ENCODE results near the gene GFER.
"Not testable (repeated sequence)": the region's sequence is repeated elsewhere in the genome, so short reads cannot be mapped to it uniquely, and the experiment has no call there.

Gene GFER

DNA sequence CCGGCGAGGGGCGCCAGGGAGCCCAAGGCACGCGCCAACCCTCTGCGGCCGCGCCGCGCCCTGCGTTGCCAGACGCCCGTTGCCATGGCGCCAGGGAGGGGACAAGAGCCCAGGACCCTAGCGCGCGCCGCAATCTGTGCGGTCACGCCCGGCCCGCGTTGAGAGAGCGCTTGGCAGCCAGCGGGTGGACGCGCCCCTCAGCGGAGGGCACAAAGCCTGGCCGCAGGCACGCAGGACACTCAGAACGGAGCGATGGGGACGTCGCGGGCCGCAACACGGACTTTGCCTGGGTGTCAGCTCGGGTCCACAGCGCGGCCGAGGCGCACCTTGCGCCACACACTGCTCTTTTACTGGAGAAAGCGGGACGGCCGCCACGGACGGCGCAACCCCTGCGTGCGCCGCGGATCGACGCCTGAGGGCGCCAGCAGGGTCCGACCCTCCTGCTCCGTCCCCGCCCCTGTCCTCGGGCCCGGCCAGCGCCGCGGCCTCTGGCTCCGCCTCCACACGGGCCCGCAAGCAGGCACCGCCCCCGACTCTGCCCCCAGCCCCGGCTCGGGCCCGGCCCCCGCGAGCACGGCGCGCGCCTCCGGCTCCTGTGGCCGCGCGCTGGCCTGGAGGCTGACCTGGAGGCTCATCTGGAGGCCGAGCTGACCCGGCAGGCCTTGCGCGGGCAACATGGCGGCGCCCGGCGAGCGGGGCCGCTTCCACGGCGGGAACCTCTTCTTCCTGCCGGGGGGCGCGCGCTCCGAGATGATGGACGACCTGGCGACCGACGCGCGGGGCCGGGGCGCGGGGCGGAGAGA lies at the start of gene GFER:
GFER (plus strand) TSS at position 650 of the 803 bp plus-strand sequence; CDS start at position 676, 26 bp downstream.
- peak; percentile 70 to 73 for DNase-seq (ENCODE audit: low read depth in 2 of 2)

DNA sequence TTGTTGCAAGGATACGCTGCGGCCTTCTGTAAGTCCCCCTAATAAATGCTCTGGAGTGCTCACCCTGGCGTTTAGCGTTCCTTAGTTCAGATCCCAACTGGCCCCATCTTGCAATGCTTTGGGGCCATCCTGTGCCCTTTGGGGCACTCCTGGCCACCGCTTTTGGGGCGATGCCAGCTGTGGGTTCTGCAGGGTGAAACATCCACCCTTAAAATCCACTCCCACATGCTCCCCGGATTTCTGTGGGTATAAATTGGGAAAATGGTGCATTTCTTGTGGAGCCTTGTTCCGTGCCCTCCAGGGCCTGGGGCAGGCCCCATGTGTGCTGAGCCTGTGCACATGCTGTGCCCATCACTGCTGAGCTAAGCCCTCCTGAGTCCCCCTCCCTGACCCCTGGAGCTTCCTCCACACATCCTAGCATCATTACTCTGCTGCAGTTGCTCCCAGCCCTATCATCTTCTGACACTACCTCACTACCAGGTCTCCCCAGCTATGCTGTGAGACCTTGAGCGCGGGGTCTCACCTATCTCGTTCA lies 47.0 kb upstream of the GFER start:
- DNase-seq (ENCODE audit: low read depth in 2 of 2) = no peak

DNA sequence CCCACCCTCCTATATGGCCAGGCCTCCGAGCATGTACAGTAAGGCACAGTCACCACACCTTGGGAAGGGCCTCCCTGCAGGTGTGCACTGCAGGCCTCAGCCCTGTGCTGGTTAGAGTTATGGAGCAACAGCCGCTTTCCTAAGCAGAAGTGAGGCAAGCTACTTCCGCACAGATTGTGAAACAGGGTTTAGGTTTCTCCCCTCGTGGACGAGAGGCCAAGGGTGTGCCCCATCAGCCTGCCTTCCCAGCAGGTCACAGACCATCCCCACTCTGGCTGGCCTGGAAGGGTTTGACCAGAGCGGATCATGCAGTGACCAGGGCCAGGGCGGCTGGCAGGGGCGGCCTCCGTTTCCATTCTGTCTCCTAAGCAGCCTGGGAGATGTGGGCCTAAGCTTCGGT lies 45.7 kb upstream of the GFER start:
- DNase-seq (ENCODE audit: low read depth in 2 of 2) = no peak

DNA sequence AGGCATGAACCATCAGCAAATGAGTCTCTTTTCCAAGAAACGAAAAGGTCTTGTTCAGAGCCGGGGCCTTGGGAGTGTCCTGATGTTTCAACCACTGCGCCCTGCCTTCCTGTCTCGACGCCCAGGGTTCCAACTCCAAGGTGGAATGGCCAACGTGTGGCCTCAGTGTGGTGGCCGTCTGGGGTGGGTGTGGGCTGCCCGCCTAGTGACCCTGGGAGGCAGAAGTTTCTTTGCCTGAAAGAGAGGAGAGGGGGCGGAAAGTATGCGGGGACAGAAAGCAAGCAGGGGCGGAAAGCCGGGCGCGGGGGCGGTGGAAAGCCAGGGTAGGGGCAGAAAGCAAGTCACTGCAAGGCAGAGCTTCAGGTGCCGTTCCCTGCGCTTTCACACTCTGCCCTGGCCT lies 45.1 kb upstream of the GFER start:
- no peak for DNase-seq (ENCODE audit: low read depth in 2 of 2)

DNA sequence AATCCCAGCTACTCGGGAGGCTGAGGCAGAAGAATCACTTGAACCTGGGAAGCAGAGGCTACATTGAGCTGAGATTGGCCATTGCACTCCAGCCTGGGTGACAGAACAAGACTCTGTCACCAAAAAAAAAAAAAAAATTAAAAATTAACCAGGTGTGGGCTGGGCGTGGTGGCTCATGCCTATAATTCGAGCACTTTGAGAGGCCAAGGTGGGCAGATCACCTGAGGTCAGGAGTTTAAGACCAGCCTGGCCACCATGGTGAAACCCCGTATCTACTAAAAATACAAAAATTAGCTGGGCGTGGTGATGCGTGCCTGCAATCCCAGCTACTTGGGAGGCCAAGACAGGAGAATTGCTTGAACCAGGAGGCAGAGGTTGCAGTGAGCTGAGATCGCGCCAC lies 44.2 kb upstream of the GFER start:
- not testable (repeated sequence) for DNase-seq (ENCODE audit: low read depth in 2 of 2)

DNA sequence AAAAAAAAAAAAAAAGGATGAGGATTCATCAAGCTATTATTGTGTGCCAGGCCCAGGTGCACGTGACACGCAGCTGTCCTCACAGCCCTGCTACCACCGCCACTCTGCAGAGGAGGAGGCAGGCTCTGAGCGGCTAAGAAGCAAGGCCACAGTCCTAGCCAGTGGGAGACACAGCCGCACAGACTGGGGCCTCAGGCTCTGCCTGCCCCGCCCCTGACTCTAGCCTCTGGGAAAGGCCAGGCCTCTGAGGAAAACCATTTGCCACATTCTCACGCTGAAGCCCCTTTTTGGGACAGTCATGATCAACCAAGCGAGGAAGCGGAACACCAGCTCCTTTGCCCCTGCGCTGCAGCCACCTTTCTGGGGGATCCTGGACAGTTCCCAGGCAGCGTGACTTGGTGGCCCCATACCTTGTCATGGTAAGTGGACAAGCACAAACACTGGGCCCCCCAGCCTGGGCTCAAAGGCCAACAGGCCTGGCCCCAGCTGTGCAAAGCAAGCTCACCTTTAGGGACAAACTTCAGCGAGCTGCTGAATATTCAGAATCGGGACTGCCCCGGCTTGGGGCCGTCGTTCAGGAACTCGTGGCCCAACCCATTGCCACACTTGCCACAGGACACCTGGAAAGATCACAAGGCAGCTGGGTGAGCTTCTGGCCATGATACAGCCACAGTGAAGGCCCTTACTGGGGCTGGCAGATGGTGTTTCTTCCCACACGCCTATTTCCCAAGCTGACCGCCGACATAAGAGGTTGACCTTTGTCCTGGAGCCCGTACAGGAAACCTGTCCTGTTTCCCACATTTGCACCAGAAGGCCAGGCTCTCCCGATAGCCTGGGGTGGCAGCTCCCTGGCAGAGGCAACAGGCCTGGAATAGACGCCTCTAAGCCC lies 43.5 kb upstream of the GFER start:
- no peak for DNase-seq (ENCODE audit: low read depth in 2 of 2)

DNA sequence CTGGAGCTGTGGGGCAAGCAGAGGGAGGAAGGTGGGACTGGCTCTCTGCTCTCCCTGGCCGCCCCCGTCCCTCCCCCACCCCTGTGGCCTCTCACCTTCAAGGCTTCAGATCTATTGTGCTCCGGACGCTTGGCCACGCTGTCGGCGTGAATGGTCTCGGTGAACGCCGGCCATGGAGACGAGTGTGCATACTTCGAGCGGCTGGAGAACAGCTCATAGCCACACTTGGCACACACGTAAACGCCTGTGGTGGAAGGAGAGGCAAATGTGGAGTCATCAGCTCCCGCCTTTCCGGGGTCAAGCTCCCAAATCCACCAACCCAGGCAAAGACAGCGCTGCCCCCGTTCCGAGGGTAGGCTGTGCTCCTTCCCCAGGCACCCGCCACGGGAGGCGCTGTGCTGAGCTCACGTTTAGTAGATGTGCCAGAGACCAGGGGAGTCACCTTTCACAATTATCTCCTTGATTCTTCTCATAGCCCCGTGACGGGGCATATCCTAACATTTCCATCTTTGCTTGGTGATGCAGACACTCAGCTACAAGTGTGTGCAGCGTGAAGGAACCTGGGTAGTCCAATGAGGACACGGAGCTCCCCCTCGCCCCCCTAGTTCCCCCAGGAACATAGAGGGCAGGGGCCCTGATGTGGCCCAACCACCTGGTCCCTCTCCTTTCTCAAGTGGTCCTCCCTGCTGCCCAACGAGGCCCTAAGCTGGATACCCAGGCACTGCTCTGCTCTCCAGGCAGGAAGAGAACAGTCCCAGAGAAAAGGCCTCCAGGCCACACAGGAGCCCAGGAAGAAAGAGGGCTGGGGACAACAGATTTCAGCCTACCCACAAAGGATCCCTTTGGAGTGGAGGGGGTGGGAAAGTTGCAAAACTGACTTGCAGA lies 42.6 kb upstream of the GFER start:
- DNase-seq (ENCODE audit: low read depth in 2 of 2) = no peak

DNA sequence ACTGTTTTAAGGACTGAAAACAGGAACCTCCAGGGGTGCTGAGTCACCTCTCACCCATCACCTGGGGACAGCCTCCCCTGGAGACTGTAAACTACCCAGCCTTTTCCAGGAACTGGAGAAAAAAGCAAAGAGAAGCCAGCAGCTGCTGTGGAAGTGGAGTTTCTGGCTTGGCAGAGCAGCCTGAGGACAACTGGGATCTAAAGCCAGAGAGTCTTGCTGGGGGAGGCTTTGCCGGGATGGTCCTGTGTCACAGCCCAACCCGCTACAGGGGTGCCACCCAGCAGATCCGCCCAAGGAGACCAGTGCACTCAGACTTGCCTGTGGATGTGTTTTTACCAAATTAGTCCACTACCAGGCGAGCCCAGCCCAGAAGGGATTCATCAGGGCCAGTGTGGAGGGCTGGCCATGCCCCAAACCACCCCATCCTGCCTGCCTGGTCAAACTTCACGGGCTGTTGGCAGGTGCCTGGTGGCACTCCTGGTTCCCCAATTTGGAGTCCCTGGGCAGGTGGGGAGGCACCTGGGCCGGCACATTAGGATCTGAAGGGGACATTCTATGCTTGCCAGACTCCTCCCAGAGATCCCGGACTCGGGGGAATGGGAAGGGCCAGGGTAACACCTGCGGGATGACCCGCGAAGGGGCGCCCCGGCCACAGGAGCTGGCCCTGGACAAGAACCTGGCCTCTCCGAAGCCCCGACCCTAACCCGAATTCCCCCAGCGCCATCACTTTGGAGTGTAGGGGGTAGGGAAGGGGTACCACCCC lies 41.8 kb upstream of the GFER start:
- no peak for DNase-seq (ENCODE audit: low read depth in 2 of 2)

DNA sequence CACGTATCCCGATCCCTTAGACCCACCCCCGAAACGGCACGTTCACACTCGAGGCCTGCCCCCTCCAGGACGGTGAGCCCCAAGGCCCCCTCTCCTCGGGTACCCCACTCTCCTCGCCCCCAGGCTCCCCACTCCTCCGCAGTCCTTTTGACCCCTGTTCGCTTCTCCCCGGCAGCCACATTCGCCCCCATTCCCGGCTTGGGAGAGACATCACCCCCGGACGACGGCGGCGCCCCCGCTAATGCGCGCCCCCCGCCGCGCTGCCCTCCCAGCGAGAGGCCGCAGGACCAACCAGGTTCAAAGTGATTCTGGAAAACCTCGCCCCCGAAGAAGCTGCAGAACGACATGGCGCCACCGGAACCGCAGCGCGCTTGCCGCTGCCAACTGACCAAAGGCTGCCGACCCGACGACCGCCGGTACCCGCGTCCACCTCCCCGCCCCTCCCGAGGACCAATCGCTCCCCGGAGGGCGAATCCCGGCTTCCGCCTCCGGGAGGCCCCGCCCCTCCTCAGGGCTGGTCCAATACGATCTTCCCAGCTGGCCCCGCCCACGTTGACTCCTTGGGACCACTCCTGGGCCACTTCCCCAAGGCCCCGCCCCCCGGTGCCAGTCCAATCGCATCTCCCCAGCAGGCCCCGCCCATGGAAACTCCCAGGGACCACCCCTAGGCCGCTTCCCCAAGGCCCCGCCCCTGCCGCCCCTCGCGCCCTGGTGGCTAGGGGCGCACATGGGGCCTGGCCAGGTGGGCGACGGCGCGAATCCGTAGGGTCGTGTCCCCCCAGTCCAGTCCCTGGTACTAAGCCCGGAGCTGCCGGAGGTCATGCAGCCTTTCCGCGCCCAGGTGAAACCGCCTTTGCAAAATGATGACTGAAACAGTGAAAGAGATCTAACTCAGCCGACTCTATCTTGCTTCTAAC lies 40.9 kb upstream of the GFER start, which contains the start of gene MSRB1:
MSRB1 (minus strand) TSS at position 390 of the 917 bp plus-strand sequence; CDS start at position 347, 43 bp downstream.
- peak; percentile 90 to 93 for DNase-seq (ENCODE audit: low read depth in 2 of 2)

DNA sequence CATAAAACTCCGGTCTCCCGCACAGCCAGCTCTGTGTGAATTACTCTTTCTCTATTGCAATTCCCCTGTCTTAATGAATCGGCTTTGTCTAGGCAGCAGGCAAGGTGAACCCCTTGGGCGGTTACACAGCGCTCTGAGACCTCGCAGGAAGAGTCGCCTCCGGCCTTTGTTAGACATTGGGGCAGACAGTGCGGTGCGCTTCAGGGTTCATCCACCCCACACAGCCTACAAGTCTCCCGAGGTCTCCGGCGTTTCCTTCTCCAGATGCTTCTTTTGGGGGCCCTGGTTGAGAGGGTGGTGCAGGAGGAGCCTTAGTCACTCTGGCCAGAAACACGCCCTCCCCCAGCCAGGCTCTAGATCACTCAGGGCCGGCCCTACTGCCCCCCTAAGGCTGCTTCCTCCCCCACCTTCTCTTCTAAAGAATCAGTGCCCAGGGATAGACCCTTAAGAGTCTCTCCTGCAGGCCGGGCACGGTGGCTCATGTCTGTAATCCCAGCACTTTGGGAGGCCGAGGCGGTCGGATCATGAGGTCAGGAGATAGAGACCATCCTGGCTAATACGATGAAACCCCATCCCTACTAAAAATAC lies 39.3 kb upstream of the GFER start:
- no peak for DNase-seq (ENCODE audit: low read depth in 2 of 2)

DNA sequence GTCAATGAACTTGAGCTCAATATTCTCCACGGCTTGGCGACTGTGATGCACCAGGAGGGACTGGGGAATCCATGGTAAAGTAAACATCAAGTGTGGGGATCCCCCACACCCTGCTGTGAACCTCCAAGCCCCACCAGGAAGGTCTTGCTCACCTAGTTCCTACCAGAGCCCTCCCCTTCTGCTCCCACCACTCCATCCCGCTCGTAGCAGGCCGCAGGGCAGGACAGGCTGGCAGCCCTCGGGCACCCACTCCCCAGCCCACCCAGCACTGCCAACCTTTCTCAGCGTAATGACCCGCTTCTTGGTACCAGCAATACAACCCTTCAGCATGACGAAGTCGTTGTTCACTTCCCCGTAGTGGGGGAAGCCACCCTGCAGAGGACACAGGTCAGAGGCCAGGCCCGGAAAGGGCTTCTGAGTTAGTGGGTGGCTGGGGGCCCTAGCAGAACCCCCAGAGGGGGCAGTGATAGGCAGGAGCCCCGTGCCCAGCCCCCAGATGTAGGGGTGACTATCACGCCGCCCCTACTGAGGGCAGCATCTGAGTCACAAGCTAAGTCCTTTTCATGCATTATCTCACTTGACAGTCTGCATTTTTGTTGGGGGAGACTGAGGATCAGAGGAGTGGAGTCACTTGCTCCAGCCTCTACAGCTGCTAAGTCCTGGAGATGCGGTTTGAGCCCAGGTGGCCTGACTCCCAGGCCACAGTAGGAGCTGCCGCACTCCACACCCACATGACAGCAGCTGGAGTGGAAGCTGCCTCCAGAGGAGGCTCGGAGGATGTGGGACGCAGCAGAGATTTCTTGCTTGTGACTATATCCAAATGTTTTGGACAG lies 38.2 kb upstream of the GFER start:
- no peak for DNase-seq (ENCODE audit: low read depth in 2 of 2)

DNA sequence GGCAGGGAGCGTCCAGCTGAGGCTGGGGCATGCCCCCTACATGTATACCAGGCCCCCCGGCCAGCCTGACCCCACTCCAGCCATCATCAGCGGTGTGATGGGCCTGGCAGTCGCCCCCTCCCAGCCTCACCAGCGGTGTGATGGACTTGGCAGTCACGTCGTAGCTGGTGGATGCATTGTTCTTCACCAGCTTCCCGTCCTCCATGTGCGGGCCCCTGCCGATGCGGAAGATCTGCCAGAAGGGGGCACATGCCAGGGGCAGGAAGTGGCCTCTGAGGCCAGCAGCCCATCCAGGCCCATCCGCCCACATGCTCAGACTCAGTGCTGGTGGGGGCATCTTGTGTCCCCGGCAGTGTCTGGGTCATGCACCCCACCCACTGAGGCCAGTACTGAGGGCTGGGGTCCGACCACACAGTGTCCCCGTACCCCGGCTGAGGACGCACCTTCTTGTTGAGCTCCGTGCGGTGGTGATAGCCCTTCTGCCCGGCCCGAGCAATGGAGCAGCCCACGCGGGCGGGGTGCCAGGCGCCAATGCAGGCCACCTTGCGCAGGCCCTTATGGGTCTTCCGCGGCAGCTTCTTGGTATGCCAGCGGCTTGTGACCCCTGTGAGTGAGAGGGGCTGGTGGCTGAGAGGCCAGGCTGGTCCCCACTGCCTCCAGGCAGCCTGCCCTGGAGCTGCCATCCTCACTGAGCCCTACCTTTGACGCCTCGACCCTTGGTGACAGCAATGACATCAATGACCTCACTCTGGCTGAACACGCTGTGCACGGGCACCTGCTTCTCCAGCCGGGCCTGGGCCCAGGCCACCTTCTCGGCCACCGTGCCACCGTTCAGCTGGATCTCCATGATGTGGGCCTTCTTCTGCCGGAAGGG lies 37.3 kb upstream of the GFER start:
- no peak for DNase-seq (ENCODE audit: low read depth in 2 of 2)

DNA sequence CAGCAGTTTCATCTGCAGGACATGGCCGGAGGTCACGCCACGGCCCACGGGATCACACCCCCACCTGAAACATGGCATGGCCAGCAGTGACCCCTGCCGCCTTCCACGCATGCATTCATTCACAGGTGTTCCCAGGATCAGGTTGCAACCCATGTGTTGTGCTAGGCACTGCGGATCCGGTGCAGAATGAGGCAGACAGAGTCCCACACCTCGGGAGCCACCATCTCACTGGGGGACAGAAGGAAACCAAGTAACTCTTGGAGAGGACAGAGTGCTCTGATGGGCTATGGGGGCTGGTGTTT lies 36.7 kb upstream of the GFER start:
- DNase-seq (ENCODE audit: low read depth in 2 of 2) = no peak

DNA sequence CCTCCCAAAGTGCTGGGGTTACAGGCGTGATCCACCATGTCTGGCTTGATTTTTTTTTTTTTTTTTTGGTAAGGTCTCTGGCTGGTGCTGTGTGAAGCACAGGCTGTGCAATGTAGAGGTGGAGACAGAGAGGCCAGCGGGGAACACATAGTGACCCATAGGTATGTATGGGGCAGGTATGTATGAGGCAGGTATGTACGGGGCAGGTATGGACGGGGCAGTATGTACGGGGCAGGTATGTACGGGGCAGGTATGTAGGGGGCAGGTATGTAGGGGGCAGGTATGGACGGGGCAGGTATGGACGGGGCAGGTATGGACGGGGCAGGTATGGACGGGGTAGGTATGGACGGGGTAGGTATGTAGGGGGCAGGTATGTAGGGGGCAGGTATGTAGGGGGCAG lies 34.5 kb upstream of the GFER start:
- DNase-seq (ENCODE audit: low read depth in 2 of 2) = no peak

DNA sequence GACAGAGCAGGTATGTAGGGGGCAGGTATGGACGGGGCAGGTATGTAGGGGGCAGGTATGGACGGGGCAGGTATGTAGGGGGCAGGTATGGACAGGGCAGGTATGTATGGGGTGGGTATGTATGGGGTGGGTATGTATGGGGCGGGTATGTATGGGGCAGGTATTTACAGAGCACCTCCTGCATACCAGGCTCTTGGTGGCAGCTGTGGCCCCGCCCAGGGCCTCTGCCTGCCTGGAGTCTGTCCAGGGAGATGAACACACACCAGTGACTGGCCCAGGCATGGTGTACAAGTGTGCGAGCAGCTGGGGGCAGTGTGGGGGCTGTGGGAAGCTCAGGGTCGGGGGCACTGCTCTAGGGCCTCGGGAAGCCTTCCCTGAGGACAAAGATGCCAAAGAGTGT lies 33.9 kb upstream of the GFER start:
- no peak for DNase-seq (ENCODE audit: low read depth in 2 of 2)

DNA sequence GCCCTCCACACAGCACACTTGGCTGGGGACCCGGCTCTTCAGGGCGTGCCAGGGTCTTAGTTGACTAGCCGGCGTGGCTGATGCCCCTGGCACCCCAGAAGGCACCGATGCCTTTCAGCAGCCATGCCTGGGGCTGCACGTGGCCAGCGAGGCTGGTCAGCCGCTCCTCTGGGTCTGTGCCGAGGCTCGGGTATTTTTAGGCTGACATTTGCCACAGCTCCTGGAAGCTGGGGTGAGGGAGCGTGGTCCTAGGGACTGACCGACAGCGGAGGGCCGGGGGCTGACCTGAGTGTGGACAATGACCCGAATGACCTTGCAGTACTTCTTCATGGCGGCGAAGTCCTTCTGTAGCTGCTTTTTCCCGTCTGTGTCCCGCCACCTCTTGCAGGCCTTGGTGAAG lies 33.4 kb upstream of the GFER start:
- no peak for DNase-seq (ENCODE audit: low read depth in 2 of 2)

DNA sequence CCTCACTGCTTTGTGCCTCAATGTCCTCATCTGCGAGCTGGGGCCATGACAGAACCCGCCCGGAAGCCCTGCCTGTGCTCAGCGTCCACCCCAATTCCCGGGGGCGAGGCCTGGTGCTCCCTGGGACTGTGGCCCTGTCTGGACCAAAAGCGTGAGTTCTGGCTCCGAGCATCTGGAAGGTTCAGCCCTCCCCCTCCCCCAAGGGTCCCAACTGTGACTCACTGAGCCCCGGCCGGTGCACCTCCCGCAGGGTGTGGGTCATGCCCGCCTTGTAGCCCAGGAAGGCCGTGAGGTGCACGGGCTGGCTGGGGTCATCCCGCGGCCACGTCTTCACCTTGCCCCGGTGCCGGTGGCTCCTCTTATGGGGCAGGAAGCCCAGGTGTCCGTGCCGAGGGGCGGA lies 30.3 kb upstream of the GFER start:
- no peak for DNase-seq (ENCODE audit: low read depth in 2 of 2)

All from fibroblast of skin of left biceps (primary cell).